Muscle of back (tissue), 10 donors: ENCODE measurements around the gene HTATIP2. TPM values are rescaled to one million over a fixed set of nuclear protein-coding genes. Genes with fewer than 3 reads are reported as not detected.

Experiments
- polyA plus RNA-seq, 10 donors: library from polyadenylated mRNA; unstranded; fragments of 120-200 nt; gene quantifications; one replicate each; pipeline ENCODE4 v1.2.1, GENCODE V29; 2013; ENCODE audit not compliant: insufficient read length in 10 of 10

The HTATIP2 gene
- polyA plus RNA-seq, 10 donors = 1.6 to 5.9 (median 3.0) TPM

Other genes with a start within 250 kb of the HTATIP2 start
- gene DBX1, start 203.2 kb upstream of the HTATIP2 start, polyA plus RNA-seq = 1 to 10 TPM; 3.2 to 6.7 (median 4.9) TPM
- gene PRMT3, start 24.0 kb downstream of the HTATIP2 start, polyA plus RNA-seq = 10 to 100 TPM in 6 of 10 donors, 1 to 10 TPM in 4; 9.2 to 13.3 (median 12.0) TPM
- under 1 TPM in 1 of 10 donors, not detected in 9; 0.06 TPM for gene SLC6A5, start 235.9 kb downstream of the HTATIP2 start, polyA plus RNA-seq